Stimulated activated CD4-positive, alpha-beta T cell treated with anti-CD3 and anti-CD28 coated beads, Interleukin-4, amount 100 ng/mL, for 4 hours (primary cell): ENCODE measurements around the gene SUSD4.

Source experiments
- DNase-seq, 2 experiments: peaks; one replicate each; pipeline ENCODE4 v3.0.0-alpha.2; 2020

The SUSD4 gene

DNA sequence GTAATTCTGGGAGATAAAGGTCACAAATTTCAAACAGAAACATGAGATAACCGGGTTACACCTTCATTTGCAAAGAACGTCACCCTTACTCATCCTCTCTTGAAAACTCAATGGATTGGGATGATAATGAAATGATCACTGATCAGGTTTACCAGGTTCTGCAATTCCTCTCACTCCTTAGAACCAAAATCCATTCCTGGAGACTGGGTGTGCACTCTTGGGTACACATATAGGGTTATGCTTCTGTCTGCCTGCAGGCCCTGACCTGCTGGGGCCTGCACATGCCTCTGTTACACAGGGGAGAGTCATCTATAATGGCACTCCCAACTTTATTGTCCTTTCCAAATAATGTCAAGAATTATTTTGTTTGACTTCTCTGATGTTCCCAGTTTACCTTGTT is 8.3 kb downstream of the SUSD4 start:
- no peak for DNase-seq

DNA sequence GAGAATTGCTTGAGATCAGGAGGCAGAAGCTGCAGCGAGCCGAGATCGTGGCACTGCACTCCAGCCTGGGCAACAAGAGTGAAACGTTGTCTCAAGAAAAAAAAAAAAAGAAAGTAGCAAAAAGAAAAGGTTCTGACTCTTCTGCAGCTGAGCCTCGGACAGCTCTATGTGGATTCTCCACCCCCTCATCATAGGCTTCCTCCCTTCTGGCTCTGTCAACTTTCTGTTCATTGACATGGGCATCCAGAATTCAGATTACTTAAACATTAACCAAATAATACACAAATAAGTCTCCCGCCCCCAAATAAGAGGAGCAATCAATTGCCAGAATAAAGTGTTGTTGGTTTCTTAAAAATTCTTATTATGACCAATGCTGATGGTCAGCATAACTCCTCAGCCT is 10.0 kb downstream of the SUSD4 start:
- DNase-seq: no peak

DNA sequence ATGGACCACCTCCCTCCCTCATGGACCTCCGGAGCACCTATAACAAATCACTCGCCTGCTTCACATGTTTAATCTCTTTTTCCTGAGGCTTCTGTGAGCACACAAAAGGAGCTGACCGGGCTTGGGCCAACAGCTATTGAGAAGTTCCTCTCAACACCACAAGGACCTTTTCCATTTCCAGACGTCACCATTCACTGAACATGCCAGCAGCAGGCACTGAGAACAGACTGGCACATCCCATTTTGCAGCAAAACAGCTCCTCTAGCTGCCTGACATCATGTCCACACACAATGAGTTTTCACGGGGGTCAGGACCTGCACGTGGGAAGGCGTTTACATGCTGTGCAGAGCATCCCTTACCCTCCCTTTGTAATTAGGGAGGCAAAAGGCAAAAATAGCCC is 11.0 kb downstream of the SUSD4 start:
- DNase-seq: no peak

DNA sequence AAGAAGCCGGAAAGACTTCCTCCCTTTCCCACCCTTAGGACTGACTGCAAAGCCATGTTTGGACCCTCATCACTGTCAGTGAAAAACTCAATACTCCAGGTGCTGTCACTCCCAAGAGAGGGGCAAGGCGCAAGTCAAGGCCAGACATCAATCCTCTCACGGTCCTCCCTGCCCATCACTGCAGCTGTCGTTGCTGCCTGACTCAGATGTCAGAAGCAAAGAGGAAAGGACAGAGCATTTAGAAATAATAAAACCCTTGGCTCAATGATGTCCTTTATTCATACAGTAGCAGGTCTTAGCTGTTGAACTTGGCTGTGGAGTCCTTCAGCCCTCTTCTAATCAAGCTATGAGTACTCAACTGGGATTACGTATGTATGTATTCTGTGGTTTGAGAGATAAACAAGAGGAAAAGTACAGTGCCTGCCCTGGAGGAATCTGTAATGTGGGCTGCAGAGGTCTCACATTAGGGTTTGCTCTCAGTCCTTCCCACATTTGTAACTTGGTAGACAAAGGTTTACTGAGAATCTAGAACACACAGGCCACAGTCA is 13.5 kb downstream of the SUSD4 start:
- no peak for DNase-seq

DNA sequence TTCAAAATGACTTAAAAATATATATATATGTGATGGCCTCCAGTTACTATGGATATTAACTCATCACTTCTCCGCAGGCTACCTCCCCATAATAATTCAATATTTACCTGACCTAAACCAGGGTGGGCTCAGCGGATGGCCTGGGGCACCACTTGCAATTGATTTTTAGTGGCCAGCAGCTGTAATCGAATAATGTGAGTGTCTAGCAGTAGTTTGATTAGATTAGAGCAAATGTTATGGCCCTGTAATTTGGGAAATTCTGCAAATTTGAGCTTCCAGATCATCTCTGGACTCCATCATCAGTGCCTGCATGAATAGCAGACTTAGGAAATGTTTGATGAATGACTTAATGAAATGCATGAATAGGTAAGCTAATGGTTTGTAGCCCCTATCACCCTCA is 14.7 kb downstream of the SUSD4 start:
- DNase-seq: no peak

DNA sequence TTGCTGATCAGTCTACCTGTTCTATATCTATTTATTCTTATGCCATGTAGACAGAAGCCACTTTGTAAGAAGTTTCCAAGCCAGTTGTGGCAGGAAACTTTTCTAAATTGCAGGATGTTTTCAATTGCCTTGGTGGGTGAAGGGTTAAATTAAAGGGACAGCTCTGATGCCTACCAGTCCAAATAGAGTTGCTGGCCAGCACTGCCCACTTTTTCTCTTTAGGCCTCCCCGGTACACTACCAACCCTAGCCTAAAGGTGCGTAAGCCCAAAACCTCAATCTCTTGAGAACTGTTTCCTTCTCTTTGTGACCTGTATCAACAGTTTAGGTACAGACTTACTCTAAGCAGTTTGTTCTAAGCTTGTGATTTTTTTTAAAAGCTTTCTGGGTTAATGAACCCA is 15.5 kb downstream of the SUSD4 start:
- no peak for DNase-seq

DNA sequence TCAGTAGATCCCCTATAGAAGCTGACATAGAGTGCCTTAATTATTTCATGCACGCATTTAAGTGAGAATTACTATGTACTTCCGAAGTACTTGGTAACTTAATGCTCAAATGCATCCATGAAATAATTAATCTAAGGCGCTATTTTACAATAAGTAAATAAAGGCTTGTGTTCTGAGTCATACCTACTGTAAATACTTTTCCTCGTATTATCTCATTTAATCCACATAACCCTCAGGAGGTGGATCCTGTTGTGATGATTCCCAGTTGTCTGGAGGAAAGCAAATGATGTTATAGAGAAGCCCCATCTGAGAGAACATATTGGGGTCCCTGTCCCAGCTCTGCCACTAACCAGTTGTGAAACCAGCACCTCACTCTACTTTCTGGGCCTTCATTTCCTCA is 16.4 kb downstream of the SUSD4 start:
- no peak for DNase-seq

DNA sequence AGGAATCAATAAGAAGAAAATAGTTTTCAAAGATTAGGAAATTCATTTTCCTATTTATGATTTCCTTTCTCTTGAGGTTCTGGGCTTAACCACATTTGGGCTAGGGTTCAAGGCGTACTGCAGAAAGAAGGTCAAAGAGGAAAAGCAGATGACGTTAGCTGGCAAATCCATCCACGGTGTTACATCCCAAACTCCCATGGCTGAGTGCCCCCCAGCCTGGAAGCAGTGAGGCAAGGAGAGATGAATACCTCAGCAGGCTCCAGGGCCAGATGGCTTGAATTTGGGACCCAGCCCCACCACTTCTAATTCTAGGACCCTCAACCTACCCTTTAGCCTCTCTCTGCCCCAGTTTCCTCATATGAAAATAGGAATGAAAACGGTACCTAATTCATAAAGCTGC is 17.7 kb downstream of the SUSD4 start:
- no peak for DNase-seq

DNA sequence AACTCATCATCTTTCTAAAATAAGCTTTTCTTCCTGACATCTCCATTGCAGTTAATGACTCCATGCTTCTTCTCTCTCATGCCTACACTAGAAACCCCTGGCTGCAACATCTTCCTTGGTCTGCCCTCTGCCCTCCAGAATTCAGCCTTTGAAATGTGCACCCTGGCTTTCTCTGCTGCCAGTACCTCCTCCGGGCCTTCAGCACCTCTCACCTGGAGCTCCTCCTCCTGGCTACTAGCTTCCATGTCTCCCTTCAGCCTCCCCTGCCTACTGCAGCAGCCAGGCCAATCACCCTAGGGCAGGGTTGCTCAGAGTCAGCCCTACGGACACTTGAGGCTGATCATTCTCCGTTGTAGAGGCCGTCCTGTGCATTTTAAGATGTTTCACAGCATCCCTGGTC is 18.3 kb downstream of the SUSD4 start:
- DNase-seq: no peak

DNA sequence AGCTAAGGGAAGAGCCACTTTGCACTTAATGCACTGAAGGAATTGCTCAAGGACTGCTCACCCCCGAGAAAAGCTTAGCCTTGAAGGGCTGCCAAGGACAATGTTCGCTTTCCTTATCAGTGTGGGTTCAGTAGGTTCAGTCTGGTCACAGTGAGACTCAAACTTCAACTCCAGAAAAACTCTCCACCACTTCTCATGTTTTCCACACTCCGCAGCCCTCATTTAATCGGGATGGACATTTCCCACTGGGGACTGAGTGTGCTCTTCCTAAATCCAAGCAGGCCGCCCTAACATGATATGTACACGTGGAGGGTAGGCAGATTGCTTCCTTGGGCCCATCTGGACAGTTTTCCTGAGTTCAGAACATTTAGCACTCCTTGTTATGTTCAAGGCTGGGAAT is 19.5 kb downstream of the SUSD4 start:
- no peak for DNase-seq

DNA sequence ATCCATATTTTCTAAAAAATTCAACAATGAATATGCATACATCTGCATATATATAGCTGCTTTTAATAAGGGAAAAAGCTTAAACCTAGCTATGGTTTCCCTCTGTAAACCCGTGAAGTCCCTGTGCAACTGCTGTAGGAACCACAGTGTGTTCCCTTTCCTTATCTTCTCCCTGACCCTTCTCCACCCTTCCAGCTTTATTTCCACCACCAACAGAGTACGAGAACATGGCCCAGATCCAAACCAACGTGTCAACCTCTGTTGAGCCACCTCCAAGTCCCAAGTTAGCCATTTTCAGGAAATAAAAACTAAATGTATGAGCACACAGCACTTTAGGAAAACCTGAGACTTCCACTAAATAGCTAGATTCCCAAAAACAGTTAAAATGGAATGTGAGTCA is 20.3 kb downstream of the SUSD4 start:
- DNase-seq: no peak

DNA sequence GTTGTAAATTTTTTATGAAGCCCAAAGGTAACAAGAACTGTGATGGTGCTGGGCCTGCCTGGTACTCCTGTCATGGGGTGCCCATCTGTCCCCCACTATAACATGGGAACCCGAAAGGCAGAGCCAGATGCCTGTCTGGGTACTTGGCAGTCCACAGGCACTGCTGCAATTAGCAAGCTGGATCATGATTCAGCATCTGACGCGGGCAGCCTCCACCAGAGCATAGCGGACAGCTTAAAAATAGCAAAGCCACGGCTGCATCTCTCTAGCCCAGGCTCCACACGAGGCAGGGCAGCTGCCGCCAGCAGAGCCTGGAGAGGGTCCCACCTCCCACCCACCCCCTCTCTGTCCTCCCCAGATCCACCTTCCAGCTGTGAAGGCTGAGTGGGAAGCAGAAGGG is 22.9 kb downstream of the SUSD4 start:
- no peak for DNase-seq

DNA sequence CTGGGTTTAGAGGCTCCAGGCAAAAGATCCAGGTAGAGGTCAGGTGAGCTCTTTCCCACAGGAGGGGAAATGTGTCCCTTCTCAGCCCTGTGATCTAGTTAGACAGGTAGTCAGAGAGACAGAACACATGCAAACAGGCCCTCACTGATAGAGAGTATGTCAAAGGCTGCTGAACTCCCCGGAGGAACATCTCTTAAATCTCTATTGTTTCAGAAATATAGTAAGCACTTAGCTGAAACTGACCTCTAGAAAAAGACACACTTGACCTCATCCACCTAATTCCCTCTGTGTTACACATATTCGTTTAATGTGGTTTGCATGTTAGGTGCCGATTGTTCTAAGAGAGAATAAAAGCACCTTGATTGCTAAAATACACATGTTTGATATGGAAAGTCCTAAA is 23.3 kb downstream of the SUSD4 start:
- DNase-seq: no peak

DNA sequence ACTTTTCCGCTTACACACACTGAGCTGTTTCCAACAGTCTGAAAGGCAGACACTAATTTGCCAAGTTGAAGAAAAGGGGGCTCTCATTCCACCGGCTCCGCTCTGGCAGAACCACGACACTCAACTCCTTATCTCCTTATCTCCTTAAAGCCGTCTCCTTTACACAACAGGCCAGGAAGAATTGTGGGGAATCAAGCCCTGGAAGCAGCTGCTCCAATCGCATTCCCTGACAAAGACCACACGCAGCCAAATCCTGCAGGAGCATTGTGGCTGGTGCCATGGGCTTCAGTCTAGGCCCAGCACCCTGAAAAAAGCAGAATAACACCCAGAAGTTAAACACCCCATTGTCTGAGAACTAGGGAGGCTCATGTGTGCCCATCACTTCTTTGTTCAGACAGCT is 24.1 kb downstream of the SUSD4 start:
- DNase-seq: no peak

DNA sequence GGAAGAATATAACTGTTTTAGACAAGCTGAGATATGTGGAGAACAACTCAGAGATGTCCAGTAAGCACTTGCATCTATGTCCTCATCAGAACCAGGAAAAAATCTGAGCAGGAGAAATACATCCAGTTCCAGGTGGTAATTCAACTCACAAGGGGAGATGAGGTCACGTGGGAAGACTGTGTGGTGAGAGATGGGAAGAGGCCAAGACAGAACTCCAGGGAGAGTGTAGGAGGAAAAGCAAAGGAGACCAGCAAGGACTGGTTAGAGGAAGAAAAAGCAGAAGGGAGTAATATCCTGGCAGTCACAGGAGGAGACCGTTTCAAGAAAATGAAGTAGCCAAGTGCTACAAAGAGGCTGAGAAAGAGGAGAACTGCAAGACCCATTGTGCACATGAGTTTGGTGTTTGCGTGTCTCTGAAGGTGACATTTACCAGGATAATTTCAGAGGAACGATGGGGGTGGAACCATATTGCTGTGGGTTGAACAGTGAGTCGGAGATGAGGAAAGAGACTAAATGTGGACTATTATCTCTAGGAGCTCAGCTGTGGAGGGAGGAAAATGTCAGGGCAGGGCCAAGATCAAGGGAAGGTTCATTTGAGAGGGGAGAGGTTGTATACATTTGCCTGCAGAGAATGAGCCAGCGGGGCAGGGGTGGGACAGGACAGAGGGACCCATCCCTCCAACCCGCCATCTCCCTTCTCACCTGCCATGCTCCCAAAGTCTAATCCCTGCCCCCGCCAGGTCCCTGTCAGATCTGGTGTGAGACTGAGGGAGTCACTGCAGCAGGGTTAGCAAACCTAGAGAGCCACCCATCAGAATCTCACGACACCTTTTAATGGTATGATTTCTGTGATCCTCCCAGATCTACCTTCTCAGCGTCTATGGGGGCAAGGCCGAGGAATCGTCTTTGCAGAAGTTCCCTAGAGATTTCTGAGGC is 24.9 kb downstream of the SUSD4 start:
- DNase-seq: no peak

DNA sequence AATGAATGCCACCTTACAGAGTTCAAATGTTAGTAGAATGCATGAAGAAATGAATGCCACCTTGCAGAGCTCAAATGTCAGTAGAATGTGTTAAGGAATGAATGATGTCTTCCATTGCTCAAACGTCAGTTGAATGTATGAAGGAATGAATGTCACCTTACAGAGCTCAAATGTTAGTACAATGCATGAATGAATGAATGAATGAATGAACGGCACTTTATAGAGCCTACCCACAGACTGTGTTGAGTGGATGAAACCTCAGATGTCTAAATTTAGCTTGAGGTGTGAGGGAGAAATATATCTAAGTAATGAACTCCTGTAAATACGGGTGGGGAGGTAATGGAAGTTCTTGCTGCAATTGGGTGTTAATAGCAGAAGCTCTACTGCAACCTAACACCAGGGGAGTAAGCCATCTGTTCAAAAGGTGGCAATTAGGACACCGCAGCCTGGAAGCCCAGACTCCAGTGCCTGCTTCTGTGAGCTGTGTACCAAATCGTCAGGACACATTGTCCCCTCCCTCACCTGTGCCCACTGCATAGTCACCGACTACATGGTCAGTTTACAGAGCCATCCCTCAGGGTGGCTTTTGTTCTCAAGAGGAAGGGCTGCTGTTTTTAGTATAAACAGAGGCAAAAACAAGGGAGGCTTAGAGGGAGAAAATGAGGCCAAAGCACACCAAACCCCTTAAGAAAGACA is 26.7 kb downstream of the SUSD4 start:
- DNase-seq: no peak

DNA sequence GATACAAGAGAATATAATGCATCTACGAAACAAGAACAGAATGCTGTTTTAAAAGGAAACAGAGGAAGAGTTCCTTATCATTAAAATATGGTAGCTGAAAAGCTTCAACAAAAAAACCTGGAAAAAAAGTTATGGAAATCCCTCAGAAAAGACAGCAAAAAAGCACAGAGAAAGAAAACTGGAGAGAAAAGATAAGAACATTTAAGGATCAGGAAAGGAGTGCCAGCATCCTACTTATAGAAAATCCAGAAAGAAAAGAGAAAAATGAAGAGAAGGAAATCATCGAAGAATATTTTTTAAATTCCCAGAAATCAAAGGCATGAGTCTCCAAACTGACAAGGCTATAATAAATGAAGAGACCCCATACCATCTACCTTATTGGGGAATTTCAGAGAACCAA is 29.8 kb downstream of the SUSD4 start:
- DNase-seq: no peak

DNA sequence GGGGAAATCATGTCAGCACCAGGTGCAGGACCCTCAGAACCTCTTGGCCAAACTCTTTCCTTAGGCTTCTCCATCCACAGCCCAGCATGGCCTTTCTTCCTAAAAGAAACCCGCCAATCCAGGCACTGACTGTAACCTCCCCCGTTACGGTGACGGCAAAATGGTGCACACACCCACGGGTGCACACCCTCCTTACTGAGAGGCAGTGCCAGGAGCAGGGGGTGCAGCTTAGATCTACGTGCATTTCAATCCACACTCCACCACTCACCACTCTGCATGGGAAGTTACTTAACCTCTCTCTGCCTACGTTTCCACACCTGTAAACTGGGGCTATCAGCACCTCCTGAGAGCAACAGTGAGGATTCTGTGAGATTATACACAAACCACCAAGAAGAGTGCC is 31.0 kb downstream of the SUSD4 start:
- DNase-seq: no peak

DNA sequence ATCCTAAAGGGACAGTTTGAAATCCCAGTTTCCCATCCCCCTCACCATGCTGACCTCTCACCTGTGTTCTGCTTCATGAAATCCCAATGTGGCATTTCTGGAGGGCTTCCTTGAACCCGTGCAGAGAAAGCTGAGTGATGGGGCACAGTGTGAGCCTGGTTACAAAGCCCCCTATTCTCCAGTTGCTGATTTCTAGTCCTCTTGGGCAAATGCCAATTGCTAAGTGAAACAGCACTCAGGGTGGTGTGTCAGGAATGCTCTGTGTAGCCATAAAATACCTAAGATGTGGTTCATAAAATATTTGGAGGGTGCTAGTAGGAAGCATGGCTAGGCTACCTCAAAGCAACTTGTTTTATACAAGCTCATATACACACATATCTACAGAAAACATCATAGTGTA is 32.0 kb downstream of the SUSD4 start:
- no peak for DNase-seq

DNA sequence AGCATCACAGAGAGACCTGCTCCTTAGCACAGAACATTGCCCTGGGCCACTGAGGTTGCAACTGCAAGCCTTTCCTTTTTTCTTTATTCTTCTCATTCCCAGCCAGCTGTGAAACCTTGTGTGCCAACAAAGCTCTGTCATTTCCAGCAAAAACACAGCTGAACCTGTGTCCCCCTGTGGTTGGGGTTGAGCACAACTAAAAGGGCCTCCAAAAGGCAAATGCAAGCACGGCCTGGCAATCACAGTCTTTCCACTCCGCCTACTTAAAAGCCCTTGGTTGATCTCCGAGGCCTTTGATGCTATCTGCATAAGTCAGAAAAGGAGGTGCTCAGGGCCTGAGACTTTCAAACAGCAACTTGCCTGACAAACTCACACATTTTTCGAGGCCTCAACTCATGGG is 32.7 kb downstream of the SUSD4 start:
- DNase-seq: peak in 1 of 2 experiments; percentile 15

DNA sequence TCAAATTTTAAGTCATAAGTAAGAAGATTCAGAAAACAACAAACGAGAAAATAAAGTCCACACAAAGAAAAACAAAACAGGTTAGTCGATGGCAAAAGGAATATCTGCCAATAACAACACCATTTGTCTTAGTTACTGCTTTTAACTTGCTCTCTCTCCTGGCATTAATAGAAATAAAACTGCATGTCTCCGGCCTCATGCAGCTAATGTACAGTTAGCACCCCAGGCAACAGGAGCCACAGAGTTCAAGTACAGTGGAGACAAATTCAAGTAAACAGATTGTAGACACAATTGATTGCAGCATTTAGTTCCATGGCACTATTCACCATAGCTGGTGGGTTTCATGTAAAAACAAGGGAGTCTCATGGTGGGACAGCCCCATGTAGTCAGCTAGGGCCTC is 33.5 kb downstream of the SUSD4 start:
- no peak for DNase-seq

DNA sequence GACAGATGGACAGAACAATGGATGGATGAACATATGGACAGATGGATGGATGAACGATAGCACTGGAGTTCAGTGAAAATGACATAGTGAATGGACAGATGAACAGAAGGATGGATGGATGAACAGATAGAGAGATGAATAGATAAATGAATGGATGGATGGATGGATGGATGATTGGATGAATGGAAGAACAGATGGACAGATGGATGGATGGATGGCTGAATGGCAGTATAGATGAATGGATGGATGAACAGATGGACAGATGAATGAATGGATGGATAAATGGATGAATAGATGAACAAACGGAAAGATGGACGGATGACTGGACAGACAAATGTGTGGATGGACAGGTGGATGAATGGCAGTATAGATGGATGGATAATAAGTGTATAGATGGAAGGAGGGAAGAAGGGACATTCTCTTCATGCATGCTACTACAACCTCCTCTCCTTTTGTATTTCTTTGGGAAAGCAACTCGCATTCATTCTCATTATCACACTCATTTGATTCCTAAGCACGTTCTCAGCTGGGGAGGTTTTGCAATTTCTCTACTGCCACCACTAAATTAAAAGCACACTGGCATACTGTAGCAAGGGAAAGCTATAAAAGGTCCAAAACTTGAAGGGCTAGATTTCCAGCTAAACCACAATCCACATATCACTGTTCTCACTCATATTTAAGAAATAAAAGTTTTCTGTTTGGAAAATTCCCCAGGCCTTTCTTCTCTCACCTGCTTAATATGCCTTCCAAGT is 34.1 kb downstream of the SUSD4 start:
- no peak for DNase-seq

DNA sequence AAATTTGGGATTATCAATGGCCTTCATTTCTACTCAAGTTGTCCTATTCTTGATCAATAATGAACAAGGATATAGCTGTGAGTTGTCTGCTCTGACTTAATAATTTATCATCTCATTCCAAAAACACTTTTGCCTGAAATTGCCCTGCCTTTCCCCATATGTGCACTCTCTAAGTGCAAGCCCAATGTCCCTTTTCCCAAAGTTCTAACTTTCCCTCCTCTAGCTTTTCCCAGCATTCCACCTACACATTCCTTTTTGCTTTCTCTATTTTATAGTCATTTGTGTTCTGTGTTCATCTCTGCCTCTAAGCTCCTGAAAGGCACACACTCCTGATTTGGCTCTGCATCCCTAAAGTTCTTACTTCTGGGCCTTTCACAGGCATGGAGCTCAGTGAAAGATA is 34.7 kb downstream of the SUSD4 start:
- no peak for DNase-seq

DNA sequence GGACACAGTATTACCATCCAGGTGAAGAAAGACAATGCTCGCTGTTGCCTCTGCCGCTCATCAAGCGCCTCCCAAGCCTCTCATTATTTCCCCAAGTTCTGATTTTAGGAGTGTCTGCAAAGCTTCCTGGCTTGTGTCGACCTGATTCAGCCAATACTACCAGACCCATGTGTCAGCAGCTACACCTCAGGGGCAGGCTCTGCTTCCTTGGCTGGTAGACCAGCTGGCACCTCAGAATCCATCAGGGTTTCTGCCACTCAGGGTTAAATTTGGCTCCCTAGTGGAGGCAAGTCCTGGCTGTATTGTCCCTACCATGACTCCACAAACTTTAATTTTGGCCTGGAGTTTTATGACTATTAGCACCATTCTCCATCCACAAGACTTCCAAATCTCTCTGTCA is 35.4 kb downstream of the SUSD4 start:
- no peak for DNase-seq
